IMR-90 (cell line): Measurements from ENCODE around the gene S100A12. TPM values are rescaled to one million over a fixed set of nuclear protein-coding genes. Genes with fewer than 3 reads are reported as not detected.

Experiments
- microRNA-seq, 2 experiments: library from miRNA; stranded (forward) in 1 of 2; unstranded in 1 of 2; fragments of 10-50 nt in 1 of 2; fragments of <30 nt in 1 of 2; gene quantifications in 1 of 2; microRNA quantifications in 1 of 2; one replicate each; pipeline versions ENCODE3 to v1.1.0; 2013 to 2020; ENCODE audit not compliant: insufficient read depth in 1 of 2, insufficient read length in 1 of 2, unreplicated experiment in 1 of 2
- polyA plus RNA-seq, 3 experiments: library from polyadenylated mRNA; depleted of rRNA; stranded (reverse); fragments of >200 nt; gene quantifications; 2 replicates each; pipeline ENCODE4 v1.2.3, GENCODE V29; 2012; ENCODE audit warnings: low replicate concordance in 1 of 3
- small RNA-seq, 5 experiments: library from RNA; depleted of rRNA; stranded (forward); fragments of <200 nt; gene quantifications; one replicate each; pipeline ENCODE3, GENCODE V24; 2012
- total RNA-seq: library from RNA; depleted of rRNA; stranded (reverse); fragments of >200 nt; gene quantifications from 2 replicates; pipeline ENCODE4 v1.2.3, GENCODE V29; 2012; rRNA removed

Gene S100A12
- total and polyA plus RNA-seq, 2 of the 4 experiments (the other 2 are of a cell fraction) = not detected

Small RNA genes lying within 50 kb of the gene (microRNA-seq; reads per million reads assigned to microRNA genes)
- gene RNU6-160P (ENCODE audit: insufficient read depth, insufficient read length) (not detected), gene S100A15A (ENCODE audit: insufficient read depth, insufficient read length) (not detected)

Small RNA genes lying within 50 kb of the gene (small RNA-seq; reads per million reads assigned to genes)
- 0 to 0.15 (median 0) reads per million in 5 experiments for gene RNU6-160P
- 0 reads per million in 5 experiments for gene S100A15A

Other genes starting within 250 kb of the S100A12 start
- not detected in 2 replicates for gene SPRR2G, start 224.7 kb downstream of the S100A12 start, total RNA-seq
- gene SPRR2G, start 224.7 kb downstream of the S100A12 start, polyA plus RNA-seq (2012; rRNA removed) = not detected in 2 replicates
- gene LELP1, start 172.2 kb downstream of the S100A12 start, total RNA-seq = not detected in 2 replicates
- gene LELP1, start 172.2 kb downstream of the S100A12 start, polyA plus RNA-seq (2012; rRNA removed) = not detected in 2 replicates
- not detected in 2 replicates for gene PRR9, start 158.0 kb downstream of the S100A12 start, total RNA-seq
- gene PRR9, start 158.0 kb downstream of the S100A12 start, polyA plus RNA-seq (2012; rRNA removed) = not detected in 2 replicates
- gene LORICRIN, start 115.9 kb downstream of the S100A12 start, total RNA-seq = not detected in 2 replicates
- gene LORICRIN, start 115.9 kb downstream of the S100A12 start, polyA plus RNA-seq (2012; rRNA removed) = not detected in 2 replicates
- not detected in 2 replicates for gene PGLYRP3, start 62.7 kb downstream of the S100A12 start, total RNA-seq
- gene PGLYRP3, start 62.7 kb downstream of the S100A12 start, polyA plus RNA-seq (2012; rRNA removed) = not detected in 2 replicates
- gene PGLYRP4, start 26.8 kb downstream of the S100A12 start, total RNA-seq = not detected in 2 replicates
- not detected in 2 replicates for gene PGLYRP4, start 26.8 kb downstream of the S100A12 start, polyA plus RNA-seq (2012; rRNA removed)
- gene S100A9, start 17.8 kb downstream of the S100A12 start, total RNA-seq = not detected in 2 replicates
- gene S100A9, start 17.8 kb downstream of the S100A12 start, polyA plus RNA-seq (2012; rRNA removed) = not detected in 2 replicates
- gene S100A8, start 15.5 kb upstream of the S100A12 start, total RNA-seq = not detected in 2 replicates
- not detected in 2 replicates for gene S100A8, start 15.5 kb upstream of the S100A12 start, polyA plus RNA-seq (2012; rRNA removed)
- not detected in 2 replicates for gene S100A7A, start 40.9 kb upstream of the S100A12 start, total RNA-seq
- gene S100A7A, start 40.9 kb upstream of the S100A12 start, polyA plus RNA-seq (2012; rRNA removed) = not detected in 2 replicates
- gene S100A7, start 85.0 kb upstream of the S100A12 start, total RNA-seq = not detected in 2 replicates
- gene S100A7, start 85.0 kb upstream of the S100A12 start, polyA plus RNA-seq (2012; rRNA removed) = not detected in 2 replicates
- gene S100A6, start 160.4 kb upstream of the S100A12 start, total RNA-seq = 373 and 555 TPM in 2 replicates
- gene S100A6, start 160.4 kb upstream of the S100A12 start, polyA plus RNA-seq (2012; rRNA removed) = 1,755 and 2,394 TPM in 2 replicates
- gene S100A5, start 165.3 kb upstream of the S100A12 start, total RNA-seq = 0.56 TPM in 1 of 2 replicates, not detected in the other
- 0.27 and 0.55 TPM in 2 replicates for gene S100A5, start 165.3 kb upstream of the S100A12 start, polyA plus RNA-seq (2012; rRNA removed)
- 5.6 and 7.5 TPM in 2 replicates for gene S100A4, start 170.2 kb upstream of the S100A12 start, total RNA-seq
- 15.0 and 16.6 TPM in 2 replicates for gene S100A4, start 170.2 kb upstream of the S100A12 start, polyA plus RNA-seq (2012; rRNA removed)
- 1.4 and 2.9 TPM in 2 replicates for gene S100A3, start 173.6 kb upstream of the S100A12 start, total RNA-seq
- gene S100A3, start 173.6 kb upstream of the S100A12 start, polyA plus RNA-seq (2012; rRNA removed) = 4.5 and 6.2 TPM in 2 replicates
- gene S100A2, start 190.2 kb upstream of the S100A12 start, total RNA-seq = 3.6 and 4.4 TPM in 2 replicates
- gene S100A2, start 190.2 kb upstream of the S100A12 start, polyA plus RNA-seq (2012; rRNA removed) = 7.9 and 9.5 TPM in 2 replicates
- gene S100A16, start 237.5 kb upstream of the S100A12 start, total RNA-seq = 201 and 226 TPM in 2 replicates
- gene S100A16, start 237.5 kb upstream of the S100A12 start, polyA plus RNA-seq (2012; rRNA removed) = 515 and 543 TPM in 2 replicates
- not detected in 2 replicates for gene S100A14, start 240.7 kb upstream of the S100A12 start, total RNA-seq
- gene S100A14, start 240.7 kb upstream of the S100A12 start, polyA plus RNA-seq (2012; rRNA removed) = 0.10 and 0.14 TPM in 2 replicates